Skeletal muscle cell (primary cell): ENCODE results near the gene ACAA1.

ENCODE experiments used
- DNase-seq: peaks from one replicate; pipeline ENCODE4 v3.0.0-alpha.2; 2010; ENCODE audit warnings: low read depth
- H3K4me3 ChIP-seq: 2 replicates; pipeline ENCODE4 v1.5.1; 2011; ENCODE audit warnings: low read depth, mild to moderate bottlenecking, control low read depth, low read length, moderate library complexity

Gene ACAA1

GRCh38 chr3:38111201-38111600, 25.7 kb downstream of the ACAA1 start:
- DNase-seq: no peak
- H3K4me3 ChIP-seq: no peak overlapping the region

- no peak for DNase-seq
Observed at GRCh38 chr3:38110314-38111050, 26.4 kb downstream of the ACAA1 start.

GRCh38 chr3:38109580-38110313, 27.2 kb downstream of the ACAA1 start:
- H3K4me3 ChIP-seq: no peak overlapping the region
- no peak for DNase-seq

More at GRCh38 chr3:38110314-38111050, 26.4 kb downstream of the ACAA1 start:
- H3K4me3 ChIP-seq: no peak overlapping the region

- DNase-seq: no peak
- H3K4me3 ChIP-seq: no peak overlapping the region
Observed at GRCh38 chr3:38108649-38109579, 28.0 kb downstream of the ACAA1 start.

DNA sequence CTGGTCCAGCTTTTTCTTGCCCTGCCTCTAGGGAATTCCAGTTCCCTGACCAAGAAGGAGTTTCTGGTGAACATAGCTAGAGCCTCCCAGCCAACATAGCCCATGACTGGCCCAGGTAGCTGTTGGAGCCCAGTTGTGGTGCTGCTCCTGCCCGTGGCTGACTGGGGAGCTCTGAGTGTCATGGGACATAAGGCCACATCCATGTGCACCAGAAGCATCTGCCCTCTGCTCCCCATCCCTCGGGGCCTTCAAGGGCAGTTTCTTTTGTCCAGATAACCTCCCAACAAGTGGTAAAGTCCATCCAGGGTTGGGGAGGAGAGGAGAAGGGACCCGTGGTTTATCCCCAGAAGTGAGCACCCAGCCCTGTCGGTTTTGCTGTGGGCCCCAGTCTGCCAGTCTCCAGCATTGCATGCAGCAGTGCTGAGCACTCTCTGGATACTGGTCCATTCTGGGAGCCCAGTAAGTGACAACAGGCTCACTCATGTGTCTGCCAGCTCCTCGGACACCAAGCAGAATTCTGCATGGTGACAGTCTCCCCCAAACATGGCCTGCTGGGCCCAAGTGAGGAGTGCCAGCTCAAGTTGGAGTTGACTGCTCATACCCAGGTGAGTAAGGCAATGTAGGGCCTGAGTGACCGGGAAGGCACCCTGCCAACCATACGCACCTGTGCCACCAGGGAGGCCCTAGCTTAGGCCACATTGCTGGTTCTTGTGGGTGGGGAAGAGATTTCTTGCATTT, 28.8 kb downstream of the ACAA1 start:
- no peak overlapping the region for H3K4me3 ChIP-seq
- no peak for DNase-seq

GRCh38 chr3:38105525-38105924, 31.4 kb downstream of the ACAA1 start:
- H3K4me3 ChIP-seq: no peak overlapping the region
- DNase-seq: no peak

GRCh38 chr3:38102444-38102814, 34.5 kb downstream of the ACAA1 start:
- H3K4me3 ChIP-seq: no peak overlapping the region
- no peak for DNase-seq

DNA sequence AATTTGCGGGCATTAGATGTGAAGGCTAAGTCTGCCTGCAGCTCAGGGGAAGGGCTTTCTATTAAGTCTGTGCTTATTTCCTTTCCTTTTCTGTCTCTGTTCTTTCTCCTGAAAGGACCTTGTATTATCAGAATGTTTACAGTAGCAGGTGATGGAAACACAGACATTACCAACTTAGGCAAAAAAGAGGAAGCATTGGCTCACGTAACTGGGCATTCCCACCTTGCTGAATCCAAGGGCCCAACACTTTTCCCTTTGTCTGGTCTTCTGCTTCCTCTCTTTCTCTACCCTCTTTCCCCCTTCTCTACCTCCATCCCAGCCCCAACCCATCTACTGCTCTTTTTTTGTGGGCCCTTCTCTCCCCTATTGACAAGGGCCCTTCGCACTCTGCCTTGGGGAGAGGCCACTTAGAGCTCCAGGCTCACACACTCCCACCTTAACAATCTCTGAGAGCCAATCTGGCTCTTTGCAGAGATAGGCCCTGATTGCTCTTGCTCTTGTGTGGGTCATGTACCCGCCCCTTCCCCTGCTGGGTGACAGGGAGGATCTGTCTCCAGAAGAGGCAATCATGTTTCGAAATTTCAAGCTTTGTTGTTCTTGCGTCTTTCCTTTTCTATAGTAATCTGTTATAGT, 35.0 kb downstream of the ACAA1 start:
- H3K4me3 ChIP-seq: no peak overlapping the region

DNA sequence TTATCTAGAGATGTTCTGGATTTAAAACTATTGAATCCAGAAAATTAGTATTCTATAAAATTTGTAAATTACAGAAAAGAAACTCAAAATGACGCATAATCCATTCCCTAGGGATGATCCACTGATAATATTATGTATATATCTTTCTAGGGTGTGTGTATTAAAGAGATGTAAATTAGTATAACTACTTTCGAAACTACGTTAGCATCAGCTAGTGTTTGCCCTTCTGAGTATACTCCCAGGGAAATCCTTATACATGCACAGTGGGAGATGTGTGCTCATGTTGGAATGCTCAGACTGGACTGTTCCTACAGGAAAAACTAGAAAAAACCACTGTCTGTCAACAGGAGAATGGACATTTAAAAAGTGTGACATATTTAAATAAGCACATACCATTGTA, 36.4 kb downstream of the ACAA1 start:
- DNase-seq: no peak

More for the DNA sequence above, 35.0 kb downstream of the ACAA1 start:
- no peak for DNase-seq

GRCh38 chr3:38099518-38099917, 37.4 kb downstream of the ACAA1 start:
- no peak for DNase-seq
- no peak overlapping the region for H3K4me3 ChIP-seq

More for the DNA sequence above, 36.4 kb downstream of the ACAA1 start:
- no peak overlapping the region for H3K4me3 ChIP-seq

DNA sequence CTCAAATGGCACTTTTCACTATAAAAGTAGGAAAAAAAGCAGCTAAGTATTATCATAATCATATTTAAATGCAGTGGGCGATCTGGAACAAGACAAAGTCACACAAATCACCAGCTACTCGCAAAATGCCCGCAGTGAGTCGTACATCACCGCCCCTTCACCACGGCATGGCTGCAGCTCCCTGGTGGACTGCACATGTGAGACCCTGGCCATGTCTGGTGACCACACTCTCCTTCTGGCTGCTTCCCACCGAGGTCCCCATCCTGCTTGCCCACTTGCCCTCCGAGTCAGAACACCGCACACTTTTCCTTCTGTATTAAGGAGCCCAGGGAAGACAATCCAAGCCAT, 38.6 kb downstream of the ACAA1 start:
- DNase-seq: no peak

GRCh38 chr3:38097446-38098375, 39.2 kb downstream of the ACAA1 start:
- H3K4me3 ChIP-seq: no peak overlapping the region

More for the DNA sequence above, 38.6 kb downstream of the ACAA1 start:
- no peak overlapping the region for H3K4me3 ChIP-seq

GRCh38 chr3:38095669-38096483, 41.1 kb downstream of the ACAA1 start:
- DNase-seq: no peak
- no peak overlapping the region for H3K4me3 ChIP-seq

More at GRCh38 chr3:38097446-38098375, 39.2 kb downstream of the ACAA1 start:
- no peak for DNase-seq

DNA sequence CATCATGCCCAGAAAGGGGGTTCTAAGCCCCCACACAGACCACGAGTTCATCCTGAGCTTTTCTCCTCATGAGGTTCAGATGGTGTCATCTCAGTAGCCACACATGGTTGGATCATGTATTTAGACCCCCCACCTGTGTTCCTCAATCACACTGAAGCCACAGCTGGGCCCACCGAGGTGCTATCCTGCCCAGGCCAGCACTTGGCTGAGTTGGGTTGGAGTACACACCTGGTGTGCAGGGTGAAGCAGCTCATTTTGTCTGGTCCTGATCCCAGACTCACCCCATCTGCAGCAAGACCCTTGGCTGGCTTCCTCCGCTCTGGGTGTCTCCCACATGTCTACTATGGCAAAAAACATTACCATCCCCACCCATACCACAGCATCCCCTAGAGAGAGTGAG, 41.9 kb downstream of the ACAA1 start:
- DNase-seq: no peak
- no peak overlapping the region for H3K4me3 ChIP-seq

DNA sequence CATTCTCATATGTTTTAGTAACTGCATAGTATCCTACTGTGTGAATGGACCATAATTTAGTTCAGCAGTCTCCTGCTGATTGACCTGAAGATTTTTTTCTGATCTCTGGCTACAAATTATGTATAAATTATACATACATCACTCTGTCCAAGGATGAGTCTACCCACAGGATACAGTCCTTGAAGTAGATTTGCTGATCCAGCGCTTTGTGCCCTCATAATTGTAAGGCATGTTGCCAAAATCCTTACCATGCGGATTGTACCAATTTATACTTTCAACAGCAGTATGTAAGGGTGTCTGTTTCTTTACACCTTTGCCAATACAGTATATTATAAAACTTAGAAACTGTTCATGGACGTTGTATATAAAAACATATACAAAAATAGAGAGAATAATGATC, 46.5 kb downstream of the ACAA1 start:
- no peak overlapping the region for H3K4me3 ChIP-seq
- no peak for DNase-seq

DNA sequence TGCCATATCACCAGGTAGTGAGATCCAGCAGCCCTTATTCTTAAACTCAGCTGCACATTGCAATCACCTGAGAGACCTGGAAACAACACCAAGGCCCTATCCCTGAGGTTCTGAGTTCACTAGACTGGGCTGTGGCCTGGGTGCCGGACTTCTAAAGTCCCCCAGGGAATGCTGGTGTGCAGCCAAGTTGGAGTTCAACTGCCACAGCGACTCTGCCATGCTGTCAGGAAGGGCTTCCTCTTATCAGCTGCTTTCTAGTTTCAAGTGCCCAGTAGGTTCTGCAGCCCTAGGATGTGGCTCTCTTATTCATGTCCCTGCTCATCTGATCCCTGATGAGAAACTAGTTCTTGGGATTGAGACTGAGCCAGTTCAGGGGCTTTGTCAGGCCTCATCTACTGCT, 47.8 kb downstream of the ACAA1 start:
- H3K4me3 ChIP-seq: no peak overlapping the region
- no peak for DNase-seq
